ENCODE measurements around the gene HAPLN2.
"Not testable (repeated sequence)": the region's sequence is repeated elsewhere in the genome, so short reads cannot be mapped to it uniquely, and the experiment has no call there.

DNA sequence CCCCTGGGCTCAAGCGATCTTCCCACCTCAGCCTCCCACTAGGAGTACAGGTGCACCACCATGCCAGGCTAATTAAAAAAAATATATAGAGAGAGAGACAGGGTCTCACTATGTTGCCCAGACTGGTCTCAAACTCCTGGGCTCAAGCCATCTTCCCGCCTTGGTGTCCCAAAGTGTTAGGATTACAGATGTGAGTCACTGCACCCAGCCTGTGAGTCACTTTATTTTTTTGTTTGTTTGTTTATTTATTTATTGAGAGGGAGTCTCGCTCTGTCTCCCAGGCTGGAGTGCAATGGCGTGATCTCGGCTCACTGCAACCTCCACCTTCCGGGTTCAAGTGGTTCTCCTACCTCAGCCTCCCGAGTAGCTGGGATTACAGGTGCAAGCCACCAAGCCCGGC is 31.3 kb upstream of the HAPLN2 start:
- not testable (repeated sequence) for TF ChIP-seq CTCF (IDR thresholded peaks at IDR 0.05); EP300 (IDR thresholded peaks at IDR 0.05; ENCODE audit: low read depth); POLR2A (IDR thresholded peaks at IDR 0.05)

Measured in transverse colon (tissue), 3 donors.